Airway epithelial cell (primary cell): ENCODE results near the gene LAMTOR5. TPM values are rescaled to one million over a fixed set of nuclear protein-coding genes. Genes with fewer than 3 reads are reported as not detected.

Experiments
- total RNA-seq: library from RNA; depleted of rRNA; stranded (reverse); fragments of >200 nt; gene quantifications from 2 replicates; pipeline ENCODE4 v1.2.3, GENCODE V29; 2015

Gene LAMTOR5
- 130 and 145 TPM in 2 replicates for total RNA-seq

DNA sequence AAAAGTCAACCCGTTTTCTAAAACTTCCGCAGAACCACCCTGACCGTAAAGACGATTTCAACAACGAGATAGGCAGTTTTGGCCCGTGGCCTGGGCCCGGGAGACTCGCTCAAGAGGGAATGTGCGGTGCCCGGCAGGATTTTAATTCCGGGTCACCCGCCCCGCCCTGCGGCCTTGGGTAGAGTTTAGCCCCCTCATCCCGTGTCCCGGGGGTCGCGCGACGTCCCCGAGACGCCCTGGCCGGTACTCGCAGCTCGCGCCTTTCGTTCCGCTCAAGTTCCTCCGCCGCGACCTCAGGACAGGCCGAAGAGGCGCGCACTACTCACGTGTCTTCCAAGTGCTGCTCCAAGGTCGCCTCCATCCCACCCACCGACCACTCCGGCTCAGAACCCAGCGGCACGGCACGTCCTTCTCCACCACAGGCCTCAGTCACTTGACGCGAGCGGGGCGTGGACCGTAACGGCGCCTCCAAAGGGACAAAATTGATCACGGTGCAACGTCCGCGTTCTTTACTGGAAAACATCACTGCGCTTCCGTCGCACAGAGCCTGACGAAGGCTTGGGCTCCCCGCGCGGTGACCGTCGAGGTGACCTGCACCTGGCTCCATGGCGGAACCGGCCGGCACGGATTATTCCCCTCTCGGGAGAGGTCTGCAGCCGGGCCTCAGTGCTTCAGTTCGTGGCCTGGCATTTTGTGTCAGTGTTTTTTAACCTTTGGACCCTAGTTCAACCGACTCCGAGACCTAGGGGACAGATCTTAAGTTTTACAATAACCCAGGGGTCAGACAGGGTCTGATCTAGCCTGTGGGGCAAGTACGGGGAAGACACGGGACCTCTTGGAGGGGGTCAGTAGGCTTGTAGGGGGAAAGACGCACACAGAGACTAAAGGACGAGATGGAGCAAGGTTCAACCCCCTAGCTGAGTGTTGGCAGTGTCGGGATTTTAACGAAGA, at the start of gene LAMTOR5:
Gene LAMTOR5, minus strand, starts transcription at position 435 of the 951 bp plus-strand sequence. Its CDS starts 74 bp downstream, at position 361.

DNA sequence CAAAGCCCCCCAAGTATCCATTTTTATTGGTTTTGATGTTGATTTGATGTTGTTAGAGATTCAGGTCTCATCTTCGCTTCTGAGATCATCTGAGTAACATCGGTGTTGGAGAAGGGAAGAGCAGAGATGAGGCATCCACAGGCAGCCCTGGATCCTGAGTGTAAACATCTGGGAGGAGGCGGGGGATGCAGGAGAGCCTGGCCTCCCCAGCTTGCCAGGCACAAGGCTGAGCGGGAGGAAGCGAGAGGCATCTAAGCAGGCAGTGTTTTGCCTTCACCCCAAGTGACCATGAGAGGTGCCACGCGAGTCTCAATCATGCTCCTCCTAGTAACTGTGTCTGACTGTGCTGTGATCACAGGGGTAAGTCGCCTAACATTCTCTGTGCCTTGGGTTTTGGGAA, 43.4 kb upstream of the LAMTOR5 start, which contains the start of gene PROK1:
Gene PROK1, plus strand, starts transcription at position 221 of the 400 bp plus-strand sequence. Its CDS starts 68 bp downstream, at position 289.

GRCh38 chr1:110390692-110391245, 16.7 kb downstream of the LAMTOR5 start, which contains the start of gene SLC16A4:
TSS of gene SLC16A4 (minus strand) at chr1:110391026. CDS start at chr1:110389323, 1,703 bp downstream.

Other genes with a start within 250 kb of the LAMTOR5 start
- 2.5 and 2.9 TPM in 2 replicates for gene KCNC4, start 197.4 kb downstream of the LAMTOR5 start, total RNA-seq
- gene RBM15, start 68.3 kb downstream of the LAMTOR5 start, total RNA-seq, result 16.4 and 20.8 TPM in 2 replicates
- 2.8 and 3.2 TPM in 2 replicates for gene SLC16A4, start 16.7 kb downstream of the LAMTOR5 start, total RNA-seq
- gene PROK1, start 43.5 kb upstream of the LAMTOR5 start, total RNA-seq, result not detected in 2 replicates
- not detected in 2 replicates for gene KCNA10, start 111.5 kb upstream of the LAMTOR5 start, total RNA-seq
- not detected in 2 replicates for gene KCNA2, start 198.7 kb upstream of the LAMTOR5 start, total RNA-seq